Panc1 (cell line): ENCODE results near the gene CFP.

Experiments used
- POLR2AphosphoS5 ChIP-seq: IDR thresholded peaks from 2 replicates; pipeline ENCODE4 v1.6.1; 2012; ENCODE audit warnings: mild to moderate bottlenecking, low read depth, low read length, moderate library complexity
- SIN3A ChIP-seq: IDR thresholded peaks from 2 replicates; pipeline ENCODE4 v1.6.1; 2012; ENCODE audit warnings: low read depth, mild to moderate bottlenecking, low read length, moderate library complexity, borderline replicate concordance; ENCODE audit not compliant: insufficient read depth
- TF ChIP-seq, protein P1 (sequence below): fragments of 450-650 bp; IDR thresholded peaks from 2 replicates; pipeline ENCODE4 v1.5.1; 2017; ENCODE audit warnings: mild to moderate bottlenecking

DNA sequence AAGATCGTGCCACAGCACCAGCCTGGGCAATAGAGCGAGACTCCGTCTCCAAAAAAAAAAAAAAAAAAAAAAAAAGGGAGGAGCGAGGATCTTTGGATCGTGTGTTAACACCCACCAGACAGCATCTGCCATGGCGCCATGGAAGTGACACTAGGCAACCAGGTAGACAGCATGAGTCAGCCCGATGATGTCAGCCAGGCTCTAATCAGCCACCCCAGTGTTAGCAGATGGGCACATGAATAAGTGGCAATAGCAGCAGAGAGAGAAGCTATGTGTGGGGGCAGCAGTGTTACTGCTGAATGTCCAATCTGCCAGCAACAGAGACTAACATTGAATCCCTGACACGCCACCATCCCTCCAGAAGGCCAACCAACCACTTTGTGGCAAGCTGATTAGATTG lies 16.6 kb downstream of the CFP start:
- TF ChIP-seq POLR2AphosphoS5 = no peak
- TF ChIP-seq, protein P1, sequence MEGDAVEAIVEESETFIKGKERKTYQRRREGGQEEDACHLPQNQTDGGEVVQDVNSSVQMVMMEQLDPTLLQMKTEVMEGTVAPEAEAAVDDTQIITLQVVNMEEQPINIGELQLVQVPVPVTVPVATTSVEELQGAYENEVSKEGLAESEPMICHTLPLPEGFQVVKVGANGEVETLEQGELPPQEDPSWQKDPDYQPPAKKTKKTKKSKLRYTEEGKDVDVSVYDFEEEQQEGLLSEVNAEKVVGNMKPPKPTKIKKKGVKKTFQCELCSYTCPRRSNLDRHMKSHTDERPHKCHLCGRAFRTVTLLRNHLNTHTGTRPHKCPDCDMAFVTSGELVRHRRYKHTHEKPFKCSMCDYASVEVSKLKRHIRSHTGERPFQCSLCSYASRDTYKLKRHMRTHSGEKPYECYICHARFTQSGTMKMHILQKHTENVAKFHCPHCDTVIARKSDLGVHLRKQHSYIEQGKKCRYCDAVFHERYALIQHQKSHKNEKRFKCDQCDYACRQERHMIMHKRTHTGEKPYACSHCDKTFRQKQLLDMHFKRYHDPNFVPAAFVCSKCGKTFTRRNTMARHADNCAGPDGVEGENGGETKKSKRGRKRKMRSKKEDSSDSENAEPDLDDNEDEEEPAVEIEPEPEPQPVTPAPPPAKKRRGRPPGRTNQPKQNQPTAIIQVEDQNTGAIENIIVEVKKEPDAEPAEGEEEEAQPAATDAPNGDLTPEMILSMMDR = no peak
- TF ChIP-seq SIN3A = no peak
